Peyer's patch (tissue), 4 donors: ENCODE measurements around the gene PRPF6.

Experiments used
- POLR2A ChIP-seq, 2 donors: fragments of 450-650 bp; IDR thresholded peaks; one replicate each; pipeline ENCODE4 v1.5.1; 2017; ENCODE audit warnings: antibody characterized with exemption in 2 of 2, mild to moderate bottlenecking in 2 of 2, moderate library complexity in 2 of 2
- TF ChIP-seq, protein P1 (sequence below), 6 experiments: fragments of 450-650 bp in 4 of 6; fragments of 200-600 bp in 2 of 6; sonication (generic) in 1 of 6; IDR thresholded peaks; one replicate each; pipeline ENCODE4 v1.5.1; 2017 to 2019; ENCODE audit warnings: antibody characterized with exemption in 6 of 6, mild to moderate bottlenecking in 3 of 6, moderate library complexity in 1 of 6

- no peak for TF ChIP-seq POLR2A (IDR thresholded peaks at IDR 0.05)
- TF ChIP-seq, protein P1, sequence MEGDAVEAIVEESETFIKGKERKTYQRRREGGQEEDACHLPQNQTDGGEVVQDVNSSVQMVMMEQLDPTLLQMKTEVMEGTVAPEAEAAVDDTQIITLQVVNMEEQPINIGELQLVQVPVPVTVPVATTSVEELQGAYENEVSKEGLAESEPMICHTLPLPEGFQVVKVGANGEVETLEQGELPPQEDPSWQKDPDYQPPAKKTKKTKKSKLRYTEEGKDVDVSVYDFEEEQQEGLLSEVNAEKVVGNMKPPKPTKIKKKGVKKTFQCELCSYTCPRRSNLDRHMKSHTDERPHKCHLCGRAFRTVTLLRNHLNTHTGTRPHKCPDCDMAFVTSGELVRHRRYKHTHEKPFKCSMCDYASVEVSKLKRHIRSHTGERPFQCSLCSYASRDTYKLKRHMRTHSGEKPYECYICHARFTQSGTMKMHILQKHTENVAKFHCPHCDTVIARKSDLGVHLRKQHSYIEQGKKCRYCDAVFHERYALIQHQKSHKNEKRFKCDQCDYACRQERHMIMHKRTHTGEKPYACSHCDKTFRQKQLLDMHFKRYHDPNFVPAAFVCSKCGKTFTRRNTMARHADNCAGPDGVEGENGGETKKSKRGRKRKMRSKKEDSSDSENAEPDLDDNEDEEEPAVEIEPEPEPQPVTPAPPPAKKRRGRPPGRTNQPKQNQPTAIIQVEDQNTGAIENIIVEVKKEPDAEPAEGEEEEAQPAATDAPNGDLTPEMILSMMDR (IDR thresholded peaks at IDR 0.05), result no peak
These were observed 100.1 kb downstream of the PRPF6 start for GRCh38 chr20:64080813-64081623.
